Measurements from ENCODE around the gene MAPK1.
"Not testable (repeated sequence)": the region's sequence is repeated elsewhere in the genome, so short reads cannot be mapped to it uniquely, and the experiment has no call there.

The MAPK1 gene

GRCh38 chr22:21841422-21841821, 26.0 kb downstream of the MAPK1 start:
- peaks cover 21% of the 10 kb centered on the region for H3K36me3 Mint-ChIP-seq (ENCODE audit: low read depth)
- H3K4me3 Mint-ChIP-seq, result no peak overlapping the region
- no peak for TF ChIP-seq CTCF (IDR thresholded peaks at IDR 0.05; ENCODE audit: unreplicated experiment in 3 of 3)
- no peaks in the 10 kb centered on the region for H3K9me3 Mint-ChIP-seq
- H3K27ac Mint-ChIP-seq, result no peak overlapping the region
- H3K27me3 Mint-ChIP-seq (ENCODE audit: low read depth), result no peaks in the 10 kb centered on the region
- H3K4me1 Mint-ChIP-seq, result peaks cover 25% of the 10 kb centered on the region

GRCh38 chr22:21840236-21840823, 27.1 kb downstream of the MAPK1 start:
- Mint-ChIP-seq H3K27ac (no peak overlapping the region), H3K27me3 (ENCODE audit: low read depth) (no peaks in the 10 kb centered on the region), H3K9me3 (no peaks in the 10 kb centered on the region), H3K4me1 (peaks cover 32% of the 10 kb centered on the region), H3K4me3 (no peak overlapping the region), H3K36me3 (ENCODE audit: low read depth) (peaks cover 12% of the 10 kb centered on the region)
- no peak for TF ChIP-seq CTCF (IDR thresholded peaks at IDR 0.05; ENCODE audit: unreplicated experiment in 3 of 3)

DNA sequence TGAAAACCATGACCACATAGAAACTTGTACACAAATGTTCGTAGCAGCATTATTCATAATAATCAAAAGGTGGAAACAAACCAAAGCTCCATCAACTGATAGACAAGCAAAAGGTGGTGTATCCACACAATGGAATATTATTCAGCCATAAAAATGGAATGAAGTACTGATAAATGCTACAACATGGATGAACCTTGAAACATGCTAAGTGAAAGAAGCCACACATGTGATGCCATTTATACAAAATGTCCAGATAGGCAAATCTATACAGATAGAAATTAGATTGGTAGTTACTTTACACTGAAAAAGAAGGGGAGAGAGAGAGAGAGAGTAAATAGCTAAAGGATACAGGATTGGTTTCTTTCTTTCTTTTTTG, 27.7 kb downstream of the MAPK1 start:
- H3K27me3 Mint-ChIP-seq (ENCODE audit: low read depth), result no peaks in the 10 kb centered on the region
- H3K4me1 Mint-ChIP-seq, result peaks cover 37% of the 10 kb centered on the region
- H3K27ac Mint-ChIP-seq, result no peak overlapping the region
- H3K9me3 Mint-ChIP-seq, result no peaks in the 10 kb centered on the region
- H3K4me3 Mint-ChIP-seq, result no peak overlapping the region
- TF ChIP-seq CTCF (IDR thresholded peaks at IDR 0.05; ENCODE audit: unreplicated experiment in 3 of 3), result no peak
- peaks cover 11% of the 10 kb centered on the region for H3K36me3 Mint-ChIP-seq (ENCODE audit: low read depth)

DNA sequence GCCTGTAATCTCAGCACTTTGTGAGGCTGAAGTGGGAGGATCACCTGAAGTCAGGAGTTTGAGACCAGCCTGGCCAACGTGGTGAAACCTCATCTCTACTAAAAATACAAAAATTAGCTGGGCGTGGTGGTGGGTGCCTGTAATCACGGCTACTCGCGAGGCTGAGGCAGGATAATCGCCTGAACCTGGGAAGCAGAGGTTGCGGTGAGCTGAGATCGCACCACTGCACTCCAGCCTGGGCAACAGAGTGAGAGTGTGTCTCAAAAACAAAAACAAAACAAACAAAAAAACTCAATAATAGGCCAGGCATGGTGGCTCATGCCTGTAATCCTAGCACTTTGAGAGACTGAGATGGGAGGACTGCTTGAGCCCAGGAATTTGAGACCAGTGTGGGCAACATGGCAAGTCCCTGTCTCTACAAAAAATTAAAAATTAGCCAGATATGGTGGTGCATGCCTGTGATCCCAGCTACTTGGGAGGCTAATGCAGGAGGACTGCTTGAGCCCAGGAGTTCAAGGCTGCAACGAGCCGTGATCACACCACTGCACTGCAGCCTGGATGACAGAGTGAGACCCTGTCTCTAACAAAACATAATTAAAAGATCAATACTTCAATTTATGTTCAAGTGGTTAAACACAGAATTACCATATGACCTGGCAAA, 28.2 kb downstream of the MAPK1 start:
- Mint-ChIP-seq H3K4me1 (peaks cover 38% of the 10 kb centered on the region), H3K27ac (peak overlapping the region in 2 of 3 experiments; percentile 56 to 89)
- not testable (repeated sequence) for H3K4me3 Mint-ChIP-seq; H3K9me3 Mint-ChIP-seq; H3K36me3 Mint-ChIP-seq (ENCODE audit: low read depth); H3K27me3 Mint-ChIP-seq (ENCODE audit: low read depth)

- Mint-ChIP-seq H3K4me1 (peaks cover 46% of the 10 kb centered on the region), H3K9me3 (no peaks in the 10 kb centered on the region), H3K4me3 (peak overlapping the region; percentile 4 to 54 (median 11)), H3K27ac (peak overlapping the region; percentile 90 to 97 (median 96)), H3K36me3 (ENCODE audit: low read depth) (peaks cover 3% of the 10 kb centered on the region), H3K27me3 (ENCODE audit: low read depth) (no peaks in the 10 kb centered on the region)
- no peak for TF ChIP-seq CTCF (IDR thresholded peaks at IDR 0.05; ENCODE audit: unreplicated experiment in 3 of 3)
Observed at GRCh38 chr22:21837248-21837979, 30.0 kb downstream of the MAPK1 start.

DNA sequence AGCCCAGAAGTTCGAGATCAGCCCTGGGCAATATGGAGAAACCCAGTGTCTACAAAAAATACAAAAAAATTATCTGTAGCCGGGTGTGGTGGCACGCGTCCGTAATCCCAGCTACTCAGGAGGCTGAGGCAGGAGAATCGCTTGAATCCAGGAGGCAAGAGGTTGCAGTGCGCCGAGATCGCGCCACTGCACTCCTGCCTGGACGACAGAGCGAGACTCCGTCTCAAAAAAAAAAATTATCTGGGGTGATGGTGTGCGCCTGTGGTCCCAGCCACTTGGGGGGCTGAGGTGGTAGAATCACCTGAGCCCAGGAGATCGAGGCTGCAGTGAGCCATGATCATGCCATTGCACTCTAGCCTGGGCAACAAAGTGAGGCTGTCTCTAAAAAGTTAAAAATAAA, 31.0 kb downstream of the MAPK1 start:
- not testable (repeated sequence) for H3K36me3 Mint-ChIP-seq (ENCODE audit: low read depth); H3K27me3 Mint-ChIP-seq (ENCODE audit: low read depth); H3K27ac Mint-ChIP-seq; H3K9me3 Mint-ChIP-seq; H3K4me3 Mint-ChIP-seq
- peaks cover 54% of the 10 kb centered on the region for H3K4me1 Mint-ChIP-seq

Data from nephron (organoid).